WI38 (cell line): ENCODE measurements around the gene TMEM203.

Experiments used
- H3K4me3 ChIP-seq: 2 replicates; pipeline ENCODE4 v1.5.1; 2011; ENCODE audit warnings: low read depth, mild to moderate bottlenecking, control low read depth, low read length
- TF ChIP-seq, protein P1 (sequence below): IDR thresholded peaks from 2 replicates; pipeline ENCODE4 v1.5.1; 2012; ENCODE audit warnings: low read depth, mild to moderate bottlenecking, control low read depth, low read length

The TMEM203 gene

DNA sequence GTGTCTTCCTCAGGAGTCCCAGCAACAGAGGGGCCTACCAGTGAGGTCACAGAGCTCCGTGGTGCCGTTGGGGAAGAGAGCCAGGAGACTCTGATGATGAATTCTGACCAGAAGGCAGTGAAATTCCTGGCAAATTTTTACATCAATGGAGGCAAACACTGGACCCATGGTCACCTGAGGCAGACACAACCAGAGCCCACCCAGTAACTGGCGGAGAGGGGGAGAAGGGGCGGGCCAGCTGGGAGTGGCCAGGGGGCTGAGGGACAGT, 45.7 kb upstream of the TMEM203 start, which contains the start of gene STPG3:
Gene STPG3 (plus strand): TSS at position 93 of the 268 bp plus-strand sequence. CDS start 1 bp downstream, at position 94.
- TF ChIP-seq, protein P1, sequence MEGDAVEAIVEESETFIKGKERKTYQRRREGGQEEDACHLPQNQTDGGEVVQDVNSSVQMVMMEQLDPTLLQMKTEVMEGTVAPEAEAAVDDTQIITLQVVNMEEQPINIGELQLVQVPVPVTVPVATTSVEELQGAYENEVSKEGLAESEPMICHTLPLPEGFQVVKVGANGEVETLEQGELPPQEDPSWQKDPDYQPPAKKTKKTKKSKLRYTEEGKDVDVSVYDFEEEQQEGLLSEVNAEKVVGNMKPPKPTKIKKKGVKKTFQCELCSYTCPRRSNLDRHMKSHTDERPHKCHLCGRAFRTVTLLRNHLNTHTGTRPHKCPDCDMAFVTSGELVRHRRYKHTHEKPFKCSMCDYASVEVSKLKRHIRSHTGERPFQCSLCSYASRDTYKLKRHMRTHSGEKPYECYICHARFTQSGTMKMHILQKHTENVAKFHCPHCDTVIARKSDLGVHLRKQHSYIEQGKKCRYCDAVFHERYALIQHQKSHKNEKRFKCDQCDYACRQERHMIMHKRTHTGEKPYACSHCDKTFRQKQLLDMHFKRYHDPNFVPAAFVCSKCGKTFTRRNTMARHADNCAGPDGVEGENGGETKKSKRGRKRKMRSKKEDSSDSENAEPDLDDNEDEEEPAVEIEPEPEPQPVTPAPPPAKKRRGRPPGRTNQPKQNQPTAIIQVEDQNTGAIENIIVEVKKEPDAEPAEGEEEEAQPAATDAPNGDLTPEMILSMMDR, result no peak
- no peak within 1 kb of the TSS for H3K4me3 ChIP-seq

DNA sequence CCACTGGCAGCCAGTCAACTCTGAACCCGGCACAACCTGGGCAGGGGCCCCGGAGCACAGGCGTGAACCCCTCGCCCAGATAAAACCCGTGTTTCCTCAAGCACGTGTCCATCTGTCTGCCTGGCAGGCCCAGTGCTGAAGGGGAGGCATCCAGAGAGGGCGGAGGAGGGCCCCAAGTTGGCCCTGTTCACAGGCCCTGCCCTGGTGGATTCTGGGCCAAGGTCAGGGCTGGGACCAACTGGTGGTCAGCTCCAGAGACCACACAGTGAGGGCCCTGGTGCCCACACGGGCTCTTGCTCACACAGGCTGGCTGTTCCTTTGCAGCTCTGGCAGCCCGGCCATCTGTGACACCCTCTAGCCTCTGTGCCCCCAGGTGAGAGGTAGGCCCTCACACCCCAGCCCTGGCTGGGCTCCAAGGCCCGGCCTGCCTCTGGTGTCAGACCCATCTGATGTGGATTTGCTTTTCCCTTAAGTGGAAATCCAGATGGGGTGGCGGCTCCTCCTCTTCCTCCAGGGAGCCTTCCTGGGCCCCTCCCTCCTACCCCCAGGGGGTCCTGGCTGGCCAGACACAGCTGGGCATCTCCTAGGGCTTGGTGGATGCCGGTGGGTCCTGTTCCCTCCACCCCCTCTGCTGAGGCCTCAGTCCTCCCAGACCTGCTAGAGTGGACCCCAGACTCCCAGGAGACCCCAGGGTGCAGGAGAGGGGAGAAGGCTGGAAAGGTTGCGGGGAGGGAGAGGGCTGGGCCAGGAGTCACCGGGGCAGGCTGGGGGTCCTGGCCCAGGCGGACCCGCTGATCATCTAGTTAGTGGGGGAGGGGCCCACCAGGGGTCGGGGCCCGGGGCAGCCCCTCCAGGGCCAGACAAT, 45.1 kb upstream of the TMEM203 start:
- no peak overlapping the region for H3K4me3 ChIP-seq
- TF ChIP-seq, protein P1, result no peak

DNA sequence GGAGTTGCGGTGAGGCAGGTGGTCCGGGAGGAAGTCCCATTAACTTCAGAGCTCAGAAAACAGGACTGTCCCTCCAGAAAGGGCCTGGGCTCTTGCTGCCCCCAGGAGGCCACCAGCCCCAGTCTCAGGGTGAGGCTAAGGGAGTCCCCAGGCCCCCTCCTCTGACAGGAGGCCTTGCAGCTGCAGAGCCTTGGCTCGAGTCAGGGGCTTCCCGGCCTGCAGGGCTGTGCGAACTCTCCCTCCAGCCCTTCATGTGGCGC, 42.4 kb upstream of the TMEM203 start:
- no peak overlapping the region for H3K4me3 ChIP-seq

DNA sequence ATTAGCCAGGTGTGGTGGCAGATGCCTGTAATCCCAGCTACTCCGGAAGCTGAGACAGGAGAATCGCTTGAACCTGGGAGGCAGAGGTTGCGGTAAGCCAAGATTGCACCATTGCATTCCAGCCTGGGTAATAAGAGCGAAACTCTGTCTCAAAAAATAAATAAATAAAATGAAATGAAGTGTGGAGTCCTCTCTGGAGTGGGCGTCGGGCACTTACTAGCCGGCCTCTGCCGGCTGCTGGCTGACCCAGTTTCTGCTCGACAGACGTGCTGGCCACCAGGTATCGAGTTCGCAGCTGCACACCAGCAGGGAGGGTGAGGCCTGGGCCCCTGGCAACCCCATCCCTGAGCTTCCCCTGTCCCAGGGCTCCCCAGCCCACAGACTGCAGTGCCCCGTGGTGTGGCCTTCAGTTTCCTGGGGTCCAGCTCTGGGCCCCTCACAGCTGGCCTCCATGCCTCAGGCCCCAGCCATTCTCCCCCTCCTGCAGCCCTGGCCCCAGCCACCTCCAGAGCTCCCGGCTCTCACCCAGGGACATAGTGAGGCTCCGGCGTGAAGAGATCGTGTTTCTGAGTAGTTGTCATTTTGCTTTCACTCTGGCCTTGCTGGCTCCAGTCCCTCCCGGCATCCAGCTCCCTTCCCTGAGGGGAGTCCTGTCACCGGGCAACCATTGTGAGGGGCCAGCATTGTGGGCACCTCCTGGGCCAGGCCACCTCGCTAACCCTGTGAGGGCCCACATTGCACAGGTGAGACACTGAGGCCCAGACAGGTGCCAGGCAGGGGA, 41.9 kb upstream of the TMEM203 start:
- no peak overlapping the region for H3K4me3 ChIP-seq
- TF ChIP-seq, protein P1, result no peak

More for the DNA sequence above, 42.4 kb upstream of the TMEM203 start:
- TF ChIP-seq, protein P1, result no peak

DNA sequence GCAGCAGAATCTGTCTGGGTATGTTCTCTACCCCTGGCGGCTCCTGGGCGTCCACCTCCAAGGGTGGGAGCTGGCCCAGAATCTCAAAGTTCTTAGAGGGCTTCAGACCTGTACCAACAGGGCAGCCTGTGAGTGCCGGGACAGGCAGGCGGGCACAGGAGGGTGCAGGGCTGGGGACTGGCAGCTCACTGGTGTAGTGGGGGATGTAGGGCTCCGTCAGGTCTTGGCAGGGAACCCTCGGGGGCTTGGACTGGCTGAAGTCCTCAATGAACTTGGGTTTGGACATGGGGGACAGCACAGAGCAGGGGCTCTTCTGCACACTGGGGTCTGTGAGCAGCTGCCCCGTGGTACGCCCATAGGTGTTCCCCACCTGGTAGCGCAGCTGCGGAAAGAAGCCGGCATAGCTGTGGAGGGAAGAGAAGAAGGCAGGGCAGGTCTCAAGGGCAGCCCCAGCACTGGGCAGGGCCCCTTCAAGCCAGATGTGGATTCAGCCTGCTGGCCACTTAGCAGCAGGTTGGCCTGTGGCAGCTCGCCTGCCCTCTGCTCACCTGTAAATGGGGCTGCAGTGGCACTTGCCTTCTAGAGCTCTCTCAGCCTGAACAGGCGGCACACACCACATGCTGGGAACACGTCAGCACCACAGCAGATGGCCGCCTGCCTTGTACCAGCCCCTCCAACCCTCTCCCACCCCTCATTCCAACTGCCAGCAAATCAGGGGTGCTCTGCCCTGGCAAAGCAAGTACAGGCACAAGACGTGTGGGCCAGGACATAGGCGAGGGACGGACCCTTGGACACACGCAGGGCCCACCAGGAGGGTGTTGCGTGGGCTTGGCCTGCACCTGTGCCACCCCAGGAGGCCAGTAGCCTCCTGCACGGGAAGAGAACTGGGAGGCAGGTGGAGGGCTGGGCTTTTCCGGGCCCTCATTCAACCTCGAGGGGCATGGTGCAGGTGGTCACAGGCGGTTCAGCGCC, 40.3 kb upstream of the TMEM203 start:
- no peak overlapping the region for H3K4me3 ChIP-seq
- TF ChIP-seq, protein P1, result no peak

DNA sequence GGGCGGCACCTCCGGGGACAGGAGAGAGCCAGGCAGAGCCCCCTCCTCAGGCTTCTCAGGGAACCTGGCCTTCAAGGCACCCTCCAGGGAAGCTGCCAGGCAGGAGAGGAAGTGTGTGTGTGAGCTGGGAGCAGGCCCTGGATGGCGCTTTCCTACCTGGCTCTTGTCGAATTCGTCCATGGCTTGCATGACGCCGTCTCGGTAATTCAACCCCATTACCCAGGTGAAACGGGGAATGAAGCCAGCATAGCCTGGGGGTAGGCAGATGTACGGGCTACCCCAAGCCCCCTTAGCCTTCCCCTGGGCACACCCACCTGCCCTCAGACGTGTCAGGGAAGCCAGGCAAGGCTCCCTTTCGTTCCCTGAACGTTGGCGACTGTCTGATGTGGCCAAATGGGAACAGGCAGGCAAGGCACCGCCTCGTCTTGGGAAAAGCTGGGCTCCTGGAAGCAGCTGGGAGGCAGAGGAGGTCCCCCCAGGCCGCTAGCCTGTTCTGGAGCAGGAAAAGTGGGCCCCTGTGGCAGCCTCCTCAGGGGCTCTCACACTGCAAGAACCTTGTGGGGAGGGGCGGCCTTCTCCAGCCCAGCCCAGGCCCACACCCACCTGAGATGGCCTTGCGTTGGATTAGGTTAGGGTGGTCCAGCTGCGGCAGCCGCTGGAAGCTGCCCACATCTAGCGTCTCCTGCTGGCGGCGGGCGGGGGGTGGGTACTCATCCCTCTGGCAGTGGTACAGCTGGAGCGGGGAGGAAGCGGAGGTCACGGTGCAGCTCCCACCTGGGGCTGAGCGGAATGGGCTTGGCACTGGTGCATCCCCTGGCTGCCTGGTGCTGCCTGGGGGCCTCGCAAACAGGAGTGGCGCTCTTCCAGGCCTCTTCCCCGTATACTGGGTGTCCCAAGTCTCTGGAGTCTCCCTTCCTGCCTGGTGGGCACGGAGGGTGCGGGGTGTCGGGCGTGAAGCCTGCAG, 39.3 kb upstream of the TMEM203 start:
- no peak overlapping the region for H3K4me3 ChIP-seq
- TF ChIP-seq, protein P1, result no peak
